ENCODE results near the gene TMEM248.
"Not testable (repeated sequence)": the region's sequence is repeated elsewhere in the genome, so short reads cannot be mapped to it uniquely, and the experiment has no call there.

Gene TMEM248, protein sequence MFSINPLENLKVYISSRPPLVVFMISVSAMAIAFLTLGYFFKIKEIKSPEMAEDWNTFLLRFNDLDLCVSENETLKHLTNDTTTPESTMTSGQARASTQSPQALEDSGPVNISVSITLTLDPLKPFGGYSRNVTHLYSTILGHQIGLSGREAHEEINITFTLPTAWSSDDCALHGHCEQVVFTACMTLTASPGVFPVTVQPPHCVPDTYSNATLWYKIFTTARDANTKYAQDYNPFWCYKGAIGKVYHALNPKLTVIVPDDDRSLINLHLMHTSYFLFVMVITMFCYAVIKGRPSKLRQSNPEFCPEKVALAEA

DNA sequence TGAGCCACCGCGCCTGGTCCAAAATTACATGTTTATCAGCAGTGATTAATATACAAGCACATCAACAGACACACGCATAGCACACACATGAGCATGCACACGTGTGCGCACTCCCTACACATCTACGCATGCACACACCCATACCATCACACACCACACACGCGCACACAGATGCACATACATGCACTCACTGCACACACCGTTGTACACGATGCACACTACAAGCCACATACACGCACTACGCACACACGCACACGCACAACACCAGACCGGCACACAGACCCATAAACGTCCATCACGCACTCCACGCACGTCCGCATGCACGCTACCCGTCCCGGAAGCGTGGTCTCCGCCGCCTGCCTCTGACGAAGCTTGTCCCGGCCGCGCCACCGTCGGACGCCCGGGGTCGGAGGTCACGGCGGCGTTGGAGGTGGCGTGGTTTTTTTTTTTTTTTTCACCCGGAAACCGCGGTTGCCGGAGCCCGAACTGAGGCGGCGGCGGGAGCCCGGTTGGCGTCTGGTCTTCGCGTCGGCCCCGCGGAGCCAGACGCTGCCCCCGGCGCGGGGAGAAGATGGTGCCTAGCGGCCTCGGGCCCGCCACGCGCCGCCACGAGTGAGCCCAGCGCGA lies at the start of gene TMEM248:
TMEM248 (plus strand) TSS at position 457 of the 627 bp plus-strand sequence. CDS start 20,641 bp downstream, outside the sequence.
- peak; percentile 61 to 90 for DNase-seq (ENCODE audit: low spot score in 2 of 2)
- in situ Hi-C loops (cut with MboI; ENCODE audit: low sequenced_read_pairs): no loop called here
- no peaks in the 10 kb centered on the region for H3K9me3 ChIP-seq
- H3K27me3 ChIP-seq (ENCODE audit: low read depth): no peaks in the 10 kb centered on the region
- H3K4me1 ChIP-seq: peaks cover 16% of the 10 kb centered on the region
- H3K4me3 ChIP-seq: peak within 1 kb of the TSS; percentile 65
- peaks cover 7% of the 10 kb centered on the region; the same call in 1 of the 2 replicates for H3K36me3 ChIP-seq (replicated peaks)

DNA sequence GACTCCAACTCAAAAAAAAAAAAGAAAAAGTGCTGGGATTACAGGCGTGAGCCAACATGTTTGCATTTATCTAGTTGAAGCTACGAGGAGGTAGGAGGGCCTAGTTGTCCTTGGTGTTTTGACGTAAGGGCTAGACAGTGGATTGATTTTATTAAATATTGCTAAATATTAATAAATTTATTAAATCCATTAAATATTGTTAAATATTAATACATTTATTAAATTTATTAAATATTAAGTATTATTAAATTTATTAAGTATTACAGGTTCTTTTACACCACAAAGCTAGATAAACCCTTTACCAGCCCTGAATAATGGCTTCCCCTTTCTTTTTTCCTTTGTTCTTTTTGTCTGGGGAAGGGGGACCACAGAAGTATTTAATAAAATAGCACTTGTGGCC lies 47.5 kb upstream of the TMEM248 start:
- no peaks in the 10 kb centered on the region for H3K9me3 ChIP-seq
- H3K4me3 ChIP-seq: no peak overlapping the region
- H3K4me1 ChIP-seq: no peaks in the 10 kb centered on the region; the same call in 1 of the 2 replicates
- no peak for DNase-seq (ENCODE audit: low spot score in 2 of 2)
- H3K27me3 ChIP-seq (ENCODE audit: low read depth): no peaks in the 10 kb centered on the region
- in situ Hi-C loops (cut with MboI; ENCODE audit: low sequenced_read_pairs): no loop called here
- peaks cover 14% of the 10 kb centered on the region for H3K36me3 ChIP-seq (replicated peaks)

DNA sequence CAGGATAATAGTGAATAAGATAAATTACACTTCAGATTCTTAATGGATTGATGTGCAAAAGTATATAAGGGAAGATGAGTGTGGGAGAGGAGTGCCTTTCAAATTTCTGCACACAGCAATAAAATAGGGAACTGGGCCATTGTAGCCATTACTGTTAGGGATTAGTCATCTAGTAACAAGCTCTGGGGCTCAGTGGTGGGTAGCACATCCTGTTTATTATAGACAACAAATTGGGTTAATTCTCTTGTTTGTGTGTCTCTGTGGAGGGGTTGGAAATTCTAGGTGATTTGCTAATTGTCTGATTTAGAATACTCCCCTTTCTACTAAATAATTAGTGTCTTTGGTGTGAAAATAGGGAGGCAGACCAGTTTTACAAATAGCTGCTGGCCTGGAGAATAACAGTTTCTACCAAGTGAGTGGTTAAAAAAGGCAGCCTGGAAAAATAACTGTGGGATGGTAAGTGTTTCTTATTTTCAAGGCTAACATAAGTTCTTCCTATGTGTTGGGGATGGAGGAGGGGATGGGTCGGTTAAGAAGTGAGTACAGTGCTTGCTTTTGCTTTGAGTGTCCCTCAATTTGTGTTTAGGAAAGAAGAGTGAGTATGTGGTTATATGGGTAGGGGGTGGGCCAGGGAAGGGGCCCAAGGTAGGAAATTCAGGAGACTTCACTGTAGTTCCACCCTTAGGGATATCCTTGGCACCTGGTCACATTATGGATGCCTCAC lies 43.3 kb upstream of the TMEM248 start:
- H3K4me3 ChIP-seq: no peak overlapping the region
- DNase-seq (ENCODE audit: low spot score in 2 of 2): no peak
- in situ Hi-C loops (cut with MboI; ENCODE audit: low sequenced_read_pairs): no loop called here

DNA sequence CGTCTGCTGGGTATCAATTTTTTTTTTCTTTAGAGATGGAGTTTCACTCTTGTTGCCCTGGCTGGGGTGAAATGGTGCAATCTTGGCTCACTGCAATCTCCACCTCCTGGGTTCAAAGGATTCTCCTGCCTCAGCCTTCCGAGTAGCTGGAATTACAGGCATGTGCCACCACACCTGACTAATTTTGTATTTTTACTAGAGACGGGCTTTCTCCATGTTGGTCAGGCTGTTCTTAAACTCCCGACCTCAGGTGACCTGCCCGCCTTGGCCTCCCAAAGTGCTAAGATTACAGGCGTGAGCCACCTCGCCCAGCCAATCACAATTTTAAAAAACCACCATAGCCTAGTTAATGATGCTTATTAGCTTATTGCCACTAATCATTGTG lies 42.7 kb upstream of the TMEM248 start:
- H3K4me3 ChIP-seq; DNase-seq (ENCODE audit: low spot score in 2 of 2); H3K4me1 ChIP-seq; H3K27me3 ChIP-seq (ENCODE audit: low read depth); in situ Hi-C loops (cut with MboI; ENCODE audit: low sequenced_read_pairs); H3K9me3 ChIP-seq: not testable (repeated sequence)
- peaks cover 32% of the 10 kb centered on the region for H3K36me3 ChIP-seq (replicated peaks)

More for the DNA sequence above, 43.3 kb upstream of the TMEM248 start:
- Histone ChIP-seq H3K4me1 (no peaks in the 10 kb centered on the region; the same call in 1 of the 2 replicates), H3K9me3 (no peaks in the 10 kb centered on the region), H3K27me3 (ENCODE audit: low read depth) (no peaks in the 10 kb centered on the region), H3K36me3 (replicated peaks) (peaks cover 27% of the 10 kb centered on the region)

DNA sequence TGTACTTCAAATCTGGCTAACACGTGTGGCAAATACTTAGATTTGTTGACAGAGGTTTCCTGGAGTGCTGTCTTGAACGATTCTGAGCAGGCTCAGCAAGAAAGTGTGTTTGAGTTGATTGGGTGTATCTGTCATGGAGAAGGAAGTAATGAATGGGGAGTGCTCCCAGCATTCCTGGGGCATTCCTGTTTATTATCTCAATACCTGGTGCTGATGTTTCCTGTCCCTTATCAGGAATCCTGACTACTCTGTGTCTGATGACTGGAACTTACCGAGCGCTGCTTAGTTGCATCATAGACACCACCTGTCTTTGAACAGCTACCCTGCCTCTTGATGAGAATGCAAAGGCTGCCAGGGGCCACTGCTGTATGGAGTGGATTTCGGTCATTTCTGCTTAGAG lies 41.0 kb upstream of the TMEM248 start:
- H3K36me3 ChIP-seq (replicated peaks): peaks cover 32% of the 10 kb centered on the region
- H3K4me3 ChIP-seq: no peak overlapping the region
- no peaks in the 10 kb centered on the region; the same call in 1 of the 2 replicates for H3K4me1 ChIP-seq
- no peak for DNase-seq (ENCODE audit: low spot score in 2 of 2)
- H3K9me3 ChIP-seq: no peaks in the 10 kb centered on the region
- H3K27me3 ChIP-seq (ENCODE audit: low read depth): no peaks in the 10 kb centered on the region
- in situ Hi-C loops (cut with MboI; ENCODE audit: low sequenced_read_pairs): no loop called here

DNA sequence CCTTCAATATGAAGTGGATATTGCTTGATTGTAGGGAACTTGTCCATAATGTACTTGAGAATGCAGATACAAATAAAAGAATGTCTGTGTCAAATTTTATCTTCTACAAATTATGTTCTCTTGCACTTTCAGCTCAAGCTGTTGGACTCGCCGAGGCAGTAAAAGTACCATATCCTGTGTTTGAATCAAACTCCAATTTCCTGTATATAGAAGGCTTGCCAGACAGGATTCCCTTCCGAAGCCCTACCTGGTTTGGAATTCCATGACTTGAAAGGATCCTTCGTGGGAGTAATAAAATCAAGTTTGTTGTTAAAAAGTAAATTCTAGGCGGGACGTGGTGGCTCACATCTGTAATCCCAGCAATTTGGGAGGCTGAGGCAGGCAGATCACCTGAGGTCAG lies 40.4 kb upstream of the TMEM248 start:
- H3K4me3 ChIP-seq; H3K4me1 ChIP-seq; H3K9me3 ChIP-seq; H3K27me3 ChIP-seq (ENCODE audit: low read depth); in situ Hi-C loops (cut with MboI; ENCODE audit: low sequenced_read_pairs); DNase-seq (ENCODE audit: low spot score in 2 of 2): not testable (repeated sequence)
- peaks cover 36% of the 10 kb centered on the region for H3K36me3 ChIP-seq (replicated peaks)

DNA sequence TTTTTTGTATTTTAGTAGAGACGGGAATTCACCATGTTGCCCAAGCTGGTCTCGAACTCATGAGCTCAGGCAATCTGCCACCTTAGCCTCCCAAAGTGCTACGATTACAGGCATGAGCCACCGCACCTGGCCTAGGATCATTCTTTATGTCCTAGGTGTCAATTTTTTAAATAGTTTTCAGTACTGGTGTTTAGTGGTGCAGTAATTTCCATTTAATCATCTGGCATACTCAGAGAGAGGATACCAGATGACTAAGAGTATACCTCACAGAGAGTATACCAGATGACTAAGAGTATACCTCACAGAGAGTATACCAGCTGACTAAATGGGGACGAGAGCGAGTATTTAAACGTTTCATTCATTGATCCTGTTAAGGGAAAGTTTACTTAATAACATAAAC lies 37.3 kb upstream of the TMEM248 start:
- in situ Hi-C loops (cut with MboI; ENCODE audit: low sequenced_read_pairs): no loop called here

DNA sequence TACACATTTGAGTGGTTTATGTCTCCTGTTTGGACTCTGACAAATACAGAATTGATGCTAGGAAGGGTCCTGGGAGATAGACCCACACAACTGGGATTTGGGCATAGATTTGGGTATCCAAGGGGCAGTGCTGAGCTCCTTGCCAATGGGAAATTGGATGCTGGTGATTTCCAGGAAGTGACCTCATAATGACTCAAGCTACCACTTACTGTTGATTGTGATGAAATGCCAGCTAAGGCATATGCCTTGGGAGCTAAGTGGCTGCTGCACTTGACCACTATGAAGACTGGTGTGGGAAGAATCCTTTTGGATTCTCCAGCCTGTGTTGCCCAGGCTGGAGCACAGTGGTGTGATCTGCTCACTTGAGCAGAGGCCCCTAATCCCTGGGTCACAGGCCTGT lies 36.5 kb upstream of the TMEM248 start:
- H3K4me1 ChIP-seq; DNase-seq (ENCODE audit: low spot score in 2 of 2); H3K27me3 ChIP-seq (ENCODE audit: low read depth); H3K4me3 ChIP-seq; H3K9me3 ChIP-seq; in situ Hi-C loops (cut with MboI; ENCODE audit: low sequenced_read_pairs): not testable (repeated sequence)
- peaks cover 40% of the 10 kb centered on the region for H3K36me3 ChIP-seq (replicated peaks)

More for the DNA sequence above, 37.3 kb upstream of the TMEM248 start:
- Histone ChIP-seq H3K27me3 (ENCODE audit: low read depth) (no peaks in the 10 kb centered on the region), H3K36me3 (replicated peaks) (peaks cover 40% of the 10 kb centered on the region), H3K4me3 (no peak overlapping the region), H3K4me1 (no peaks in the 10 kb centered on the region), H3K9me3 (no peaks in the 10 kb centered on the region)
- DNase-seq (ENCODE audit: low spot score in 2 of 2): no peak

DNA sequence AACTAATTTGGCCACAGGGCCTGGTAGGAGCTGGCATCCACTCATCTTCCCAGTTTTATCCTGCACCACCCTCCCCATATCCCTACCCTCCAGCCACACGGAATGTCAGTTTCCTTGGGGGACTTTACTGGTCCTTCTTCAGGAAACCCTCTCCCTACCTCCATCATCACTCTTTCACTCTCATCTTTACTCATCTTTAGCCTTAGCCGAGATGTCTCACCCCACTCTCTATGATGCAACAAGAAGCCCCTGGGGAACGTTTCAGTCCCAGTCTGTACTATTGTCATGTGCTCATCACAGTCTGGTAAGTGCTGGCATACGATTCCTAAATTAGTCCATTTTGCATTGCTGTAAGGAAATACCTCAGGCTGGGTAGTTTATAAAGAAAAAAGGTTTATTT lies 34.9 kb upstream of the TMEM248 start:
- H3K4me3 ChIP-seq: no peak overlapping the region
- H3K27me3 ChIP-seq (ENCODE audit: low read depth): no peaks in the 10 kb centered on the region
- in situ Hi-C loops (cut with MboI; ENCODE audit: low sequenced_read_pairs): no loop called here
- no peak for DNase-seq (ENCODE audit: low spot score in 2 of 2)
- H3K9me3 ChIP-seq: no peaks in the 10 kb centered on the region
- H3K36me3 ChIP-seq (replicated peaks): peaks cover 29% of the 10 kb centered on the region
- no peaks in the 10 kb centered on the region for H3K4me1 ChIP-seq

DNA sequence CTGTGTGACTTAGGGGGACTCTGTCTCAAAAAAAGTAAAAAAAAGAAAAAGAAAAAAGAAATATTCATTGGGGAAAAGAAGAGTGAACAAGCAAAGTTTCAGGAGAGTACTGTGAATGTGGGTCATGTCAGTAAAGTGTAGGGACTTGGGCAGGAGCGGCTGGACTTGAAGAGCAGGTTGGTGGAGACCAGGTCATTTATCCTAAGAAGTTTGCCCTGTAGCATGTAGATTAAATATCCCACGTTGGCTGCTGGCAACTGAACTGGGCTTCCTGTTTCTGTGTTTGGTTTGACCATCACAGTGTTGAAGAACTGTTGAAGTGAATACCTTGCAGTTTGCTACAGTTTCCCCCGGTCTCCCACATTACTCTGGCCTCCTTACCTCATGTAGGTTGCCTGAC lies 32.8 kb upstream of the TMEM248 start:
- H3K4me1 ChIP-seq; H3K27me3 ChIP-seq (ENCODE audit: low read depth); in situ Hi-C loops (cut with MboI; ENCODE audit: low sequenced_read_pairs); H3K9me3 ChIP-seq; DNase-seq (ENCODE audit: low spot score in 2 of 2); H3K4me3 ChIP-seq: not testable (repeated sequence)
- H3K36me3 ChIP-seq (replicated peaks): peaks cover 24% of the 10 kb centered on the region

DNA sequence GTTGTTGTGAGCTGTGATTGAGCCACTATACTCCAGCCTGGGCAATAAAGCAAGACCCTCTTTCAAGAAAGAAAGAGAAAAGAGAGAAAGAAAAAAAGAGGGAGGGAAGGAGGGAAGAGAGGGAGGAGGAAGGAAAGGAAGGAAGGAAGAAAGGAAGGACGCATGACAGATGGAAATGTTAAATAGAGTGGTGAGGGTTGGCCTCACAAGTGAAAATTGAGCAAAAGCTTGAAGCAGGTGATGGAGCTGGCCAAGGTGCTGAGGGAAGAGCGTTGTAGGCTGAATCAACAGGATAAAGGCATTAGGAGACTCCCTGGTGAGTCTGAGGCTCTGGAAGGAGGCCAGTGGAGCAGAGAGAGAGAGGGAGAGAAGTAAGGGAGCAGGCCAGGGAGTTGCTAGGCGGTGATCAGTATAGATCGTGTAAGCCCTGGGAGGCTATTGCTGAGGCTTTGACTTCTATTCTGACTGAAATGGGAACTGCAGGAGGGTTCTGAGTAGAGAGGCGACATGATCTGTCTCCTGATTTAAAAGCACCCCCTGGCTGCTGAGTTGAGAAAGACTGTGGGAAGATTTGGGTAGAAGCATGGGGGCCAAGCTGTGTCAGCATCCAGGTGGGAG lies 26.5 kb upstream of the TMEM248 start:
- Histone ChIP-seq H3K4me1 (no peaks in the 10 kb centered on the region), H3K27me3 (ENCODE audit: low read depth) (no peaks in the 10 kb centered on the region), H3K36me3 (replicated peaks) (peaks cover 37% of the 10 kb centered on the region), H3K4me3 (no peak overlapping the region), H3K9me3 (no peaks in the 10 kb centered on the region)
- in situ Hi-C loops (cut with MboI; ENCODE audit: low sequenced_read_pairs): no loop called here
- DNase-seq (ENCODE audit: low spot score in 2 of 2): no peak

DNA sequence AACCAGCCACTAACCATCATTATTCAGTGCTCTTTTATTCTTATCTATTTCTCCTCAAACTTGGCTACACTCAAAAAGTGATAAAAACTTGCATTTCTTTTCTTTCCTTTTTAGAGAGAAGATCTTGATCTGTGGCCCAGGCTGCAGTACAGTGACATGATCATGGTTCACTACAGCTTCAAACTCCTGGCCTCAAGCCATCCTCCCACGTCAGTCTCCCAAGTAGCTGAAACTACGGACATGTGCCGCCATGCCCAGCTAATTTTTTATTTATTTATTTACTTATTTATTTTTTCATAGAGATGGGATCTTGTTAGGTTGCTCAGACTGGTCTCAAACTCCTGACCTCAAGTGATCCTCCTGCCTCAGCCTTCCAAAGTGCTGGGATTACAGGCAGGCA lies 24.6 kb upstream of the TMEM248 start:
- Histone ChIP-seq H3K27me3 (ENCODE audit: low read depth) (no peaks in the 10 kb centered on the region), H3K4me1 (no peaks in the 10 kb centered on the region), H3K36me3 (replicated peaks) (peaks cover 32% of the 10 kb centered on the region), H3K9me3 (no peaks in the 10 kb centered on the region), H3K4me3 (no peak overlapping the region)
- no peak for DNase-seq (ENCODE audit: low spot score in 2 of 2)
- in situ Hi-C loops (cut with MboI; ENCODE audit: low sequenced_read_pairs): no loop called here

DNA sequence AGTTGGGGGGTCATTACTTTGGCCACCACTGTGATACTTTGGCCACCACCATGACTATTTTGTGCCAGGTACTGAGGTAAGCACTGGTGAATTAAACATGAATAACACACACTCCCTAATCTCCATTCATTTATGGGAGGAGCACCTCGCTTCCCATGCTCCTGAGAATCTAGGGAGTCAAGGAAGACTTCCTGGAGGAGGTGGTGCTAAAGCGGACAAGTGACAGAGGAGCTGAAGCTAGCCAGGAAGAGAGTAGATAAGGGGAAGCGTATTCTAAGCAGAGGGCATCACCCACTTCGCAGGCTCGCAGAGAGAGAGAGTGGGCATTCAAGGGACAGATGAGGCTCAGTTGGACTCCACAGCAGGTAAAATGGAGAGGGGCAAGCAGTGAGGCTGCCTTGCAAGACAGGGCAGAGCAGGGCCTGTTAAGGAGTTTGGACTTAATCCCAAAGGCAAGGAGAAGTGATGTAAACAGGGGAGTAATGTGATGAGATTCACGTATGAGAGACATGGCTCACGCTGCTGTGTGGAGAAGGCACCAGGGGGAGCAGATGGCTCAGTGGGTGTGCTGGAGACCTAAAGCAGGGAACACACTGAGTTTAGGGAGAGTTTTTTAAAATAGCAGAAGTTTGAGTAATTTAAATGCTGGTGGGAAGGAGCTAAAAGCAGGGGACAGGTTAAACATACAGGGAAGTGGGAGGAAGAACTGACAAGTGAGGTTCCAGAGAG lies 21.3 kb upstream of the TMEM248 start:
- Histone ChIP-seq H3K27me3 (ENCODE audit: low read depth) (no peaks in the 10 kb centered on the region), H3K4me1 (no peaks in the 10 kb centered on the region), H3K4me3 (no peak overlapping the region), H3K9me3 (no peaks in the 10 kb centered on the region), H3K36me3 (replicated peaks) (peaks cover 25% of the 10 kb centered on the region)
- no peak for DNase-seq (ENCODE audit: low spot score in 2 of 2)
- in situ Hi-C loops (cut with MboI; ENCODE audit: low sequenced_read_pairs): no loop called here
